ENCODE measurements around the gene CTNNA2.

DNA sequence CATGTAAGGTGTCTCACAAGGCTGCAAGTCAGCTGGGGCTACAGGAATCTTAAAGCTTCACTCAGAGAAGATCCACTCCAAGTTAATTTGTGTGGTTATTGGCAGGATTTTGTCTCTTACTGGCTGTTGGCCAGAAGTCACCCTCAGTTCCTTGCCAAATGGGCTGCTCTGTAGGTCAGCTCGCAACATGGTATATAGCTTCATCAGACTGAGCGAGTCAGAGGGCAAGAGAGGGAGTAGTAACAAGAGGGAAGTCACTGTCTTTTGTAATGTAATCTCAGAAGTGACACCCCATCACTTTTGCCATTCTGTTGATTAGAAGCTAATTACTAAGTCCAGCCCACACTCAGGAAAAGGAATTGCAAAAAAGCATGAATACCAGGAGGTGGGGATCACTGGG lies 672.2 kb downstream of the CTNNA2 start:
- TF ChIP-seq CTCF (IDR thresholded peaks at IDR 0.05) (no peak), SIN3A (IDR thresholded peaks at IDR 0.05; ENCODE audit: borderline replicate concordance, insufficient read depth, low read depth, low read length) (no peak), REST (IDR thresholded peaks at IDR 0.05; ENCODE audit: insufficient read depth in 1 of 2, low read depth in 2 of 2, low read length in 1 of 2) (no peak)

Measured in Panc1 (cell line).